GM23338 (cell line): ENCODE measurements around the gene GRM4. TPM values are rescaled to one million over a fixed set of nuclear protein-coding genes. Genes with fewer than 3 reads are reported as not detected.
"Not testable (repeated sequence)": the region's sequence is repeated elsewhere in the genome, so short reads cannot be mapped to it uniquely, and the experiment has no call there.

Source experiments
- ATAC-seq: fragments of 200-7000 bp; cut with Tn5 transposase; 3 replicates; pipeline ENCODE4 v1.9.1; 2020
- DNase-seq: peaks from one replicate; pipeline ENCODE4 v3.0.0-alpha.2; 2015; ENCODE audit warnings: low spot score
- H2AFZ ChIP-seq: fragments of 200-600 bp; sonication (generic); 2 replicates; pipeline ENCODE4 v1.8.0; 2016; ENCODE audit warnings: antibody characterized with exemption, mild to moderate bottlenecking, moderate library complexity
- H3F3A ChIP-seq: fragments of 200-600 bp; sonication (generic); replicated peaks from 2 replicates; pipeline ENCODE4 v1.8.0; 2017; ENCODE audit warnings: antibody characterized with exemption, mixed run types, low read depth
- H3K27ac ChIP-seq: fragments of 200-600 bp; sonication (generic); 2 replicates; pipeline ENCODE4 v1.6.1; 2016; ENCODE audit warnings: low read depth
- H3K27me3 ChIP-seq: fragments of 200-600 bp; sonication (generic); 2 replicates; pipeline ENCODE4 v1.8.0; 2016; ENCODE audit warnings: mild to moderate bottlenecking, mixed run types, moderate library complexity; ENCODE audit not compliant: insufficient read depth
- H3K36me3 ChIP-seq: fragments of 200-600 bp; sonication (generic); 2 replicates; pipeline ENCODE4 v1.8.0; 2016; ENCODE audit warnings: mild to moderate bottlenecking; ENCODE audit not compliant: insufficient read depth
- H3K4me1 ChIP-seq: fragments of 200-600 bp; sonication (generic); 2 replicates; pipeline ENCODE4 v1.8.0; 2016; ENCODE audit warnings: mild to moderate bottlenecking, moderate library complexity; ENCODE audit not compliant: insufficient read depth
- H3K4me2 ChIP-seq: fragments of 200-600 bp; sonication (generic); 2 replicates; pipeline ENCODE4 v1.7.1; 2017; ENCODE audit warnings: mixed run types
- H3K4me3 ChIP-seq: fragments of 200-600 bp; sonication (generic); 2 replicates; pipeline ENCODE4 v1.6.1; 2016; ENCODE audit warnings: mixed run types
- H3K79me2 ChIP-seq: fragments of 200-600 bp; sonication (generic); replicated peaks from 2 replicates; pipeline ENCODE4 v1.8.0; 2017; ENCODE audit warnings: mild to moderate bottlenecking; ENCODE audit not compliant: insufficient read depth
- H3K9me2 ChIP-seq: fragments of 200-600 bp; sonication (generic); 2 replicates; pipeline ENCODE4 v1.8.0; 2017; ENCODE audit not compliant: insufficient read depth
- H4K20me1 ChIP-seq: fragments of 200-600 bp; sonication (generic); replicated peaks from 2 replicates; pipeline ENCODE4 v1.8.0; 2017; ENCODE audit warnings: mild to moderate bottlenecking; ENCODE audit not compliant: insufficient read depth
- H3K27ac Mint-ChIP-seq: 2 replicates; pipeline ENCODE4 v1.8.0; 2020; ENCODE audit warnings: inconsistent platforms, mild to moderate bottlenecking, moderate library complexity, mixed read lengths
- H3K27me3 Mint-ChIP-seq: 3 replicates; pipeline ENCODE4 v1.8.0; 2022; ENCODE audit warnings: low read depth, mild to moderate bottlenecking, moderate library complexity, mixed read lengths, inconsistent platforms; ENCODE audit not compliant: insufficient read depth, poor library complexity
- H3K36me3 Mint-ChIP-seq: 3 replicates; pipeline ENCODE4 v1.8.0; 2021; ENCODE audit warnings: low read depth, mild to moderate bottlenecking, inconsistent platforms, moderate library complexity, mixed read lengths
- H3K4me1 Mint-ChIP-seq: 3 replicates; pipeline ENCODE4 v1.8.0; 2020; ENCODE audit warnings: mild to moderate bottlenecking, inconsistent platforms, mixed read lengths
- H3K4me3 Mint-ChIP-seq: 3 replicates; pipeline ENCODE4 v1.8.0; 2021; ENCODE audit warnings: moderate library complexity, mild to moderate bottlenecking, inconsistent platforms, mixed read lengths
- H3K9me3 Mint-ChIP-seq: 3 replicates; pipeline ENCODE4 v1.8.0; 2020; ENCODE audit warnings: moderate library complexity, mild to moderate bottlenecking, inconsistent platforms, mixed read lengths
- CTCF ChIP-seq, 2 experiments: fragments of 200-600 bp in 1 of 2; sonication (generic) in 1 of 2; conservative IDR thresholded peaks; 2 replicates each; pipeline versions ENCODE4 v1.5.1 to v1.6.1; 2016 to 2017; ENCODE audit warnings: antibody characterized with exemption in 2 of 2, low read depth in 2 of 2, mild to moderate bottlenecking in 2 of 2, moderate library complexity in 1 of 2
- ETS1 ChIP-seq: IDR thresholded peaks from 2 replicates; pipeline ENCODE4 v1.6.1; 2016; ENCODE audit warnings: antibody characterized with exemption
- EZH2phosphoT487 ChIP-seq: fragments of 200-600 bp; sonication (generic); IDR thresholded peaks from one replicate; pipeline ENCODE4 v1.8.1; 2018; ENCODE audit warnings: antibody characterized with exemption; ENCODE audit not compliant: unreplicated experiment
- JUNB ChIP-seq: IDR thresholded peaks from one replicate; pipeline ENCODE4 v1.6.1; 2016; ENCODE audit warnings: antibody characterized with exemption; ENCODE audit not compliant: unreplicated experiment
- POLR2AphosphoS5 ChIP-seq: IDR thresholded peaks from 2 replicates; pipeline ENCODE4 v1.6.1; 2016; ENCODE audit warnings: antibody characterized with exemption, low read depth
- STAT1 ChIP-seq: IDR thresholded peaks from one replicate; pipeline ENCODE4 v1.6.1; 2016; ENCODE audit warnings: antibody characterized with exemption; ENCODE audit not compliant: unreplicated experiment
- ZNF114 ChIP-seq: fragments of 250-450 bp; sonication (Bioruptor Pico); IDR thresholded peaks from 2 replicates; pipeline ENCODE4 v1.5.0; 2020; ENCODE audit warnings: mild to moderate bottlenecking, moderate library complexity
- polyA plus RNA-seq: library from polyadenylated mRNA; unstranded; fragments of >200 nt; fragmentation: Nextera tagmentation; extraction: Ambion mirVana; gene quantifications from 2 replicates; pipeline ENCODE4 v1.2.1, GENCODE V29; 2016
- total RNA-seq: library from RNA; depleted of rRNA; stranded (reverse); fragments of >200 nt; shearing (Covaris generic); gene quantifications from 2 replicates; pipeline ENCODE4 v1.2.3, GENCODE V29; 2014
- TF ChIP-seq, protein P1 (sequence below): fragments of 250-450 bp; sonication (Bioruptor Pico); IDR thresholded peaks from 2 replicates; pipeline ENCODE4 v1.5.0; 2020; ENCODE audit warnings: mild to moderate bottlenecking, moderate library complexity

The GRM4 gene
- total and polyA plus RNA-seq, 2 experiments from 2014 or later = 7.0 to 30.6 TPM

DNA sequence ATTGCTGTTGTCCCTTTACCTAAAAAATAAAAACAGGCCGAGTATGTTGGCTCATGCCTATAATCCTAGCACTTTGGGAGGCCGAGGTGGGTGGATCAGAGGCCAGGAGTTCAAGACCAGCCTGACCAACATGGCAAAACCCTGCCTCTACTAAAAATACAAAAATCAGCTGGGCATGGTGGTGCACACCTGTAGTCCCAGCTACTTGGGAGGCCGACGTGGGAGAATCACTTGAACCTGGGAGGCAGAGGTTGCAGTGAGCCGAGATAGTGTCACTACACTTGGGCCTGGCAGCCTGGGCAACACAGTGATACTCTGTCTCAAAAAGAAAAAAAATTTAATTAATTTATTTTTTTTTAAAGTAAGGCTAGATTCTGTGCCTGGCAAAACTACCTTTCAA is 38.8 kb upstream of the GRM4 start:
- not testable (repeated sequence) for H3K4me2 ChIP-seq, H4K20me1 ChIP-seq, H3K27ac Mint-ChIP-seq, H3K4me3 ChIP-seq, H3K27me3 Mint-ChIP-seq, H3F3A ChIP-seq, ATAC-seq, H3K36me3 ChIP-seq, H3K36me3 Mint-ChIP-seq, H3K9me3 Mint-ChIP-seq, H3K9me2 ChIP-seq, H3K4me1 Mint-ChIP-seq, H3K27me3 ChIP-seq, H3K27ac ChIP-seq, DNase-seq, H3K79me2 ChIP-seq, H3K4me3 Mint-ChIP-seq, H2AFZ ChIP-seq, H3K4me1 ChIP-seq

- no peaks in the 10 kb centered on the region for H3F3A ChIP-seq
- H3K9me2 ChIP-seq = no peaks in the 10 kb centered on the region
- H3K27me3 ChIP-seq = no peaks in the 10 kb centered on the region
- Mint-ChIP-seq H3K27me3 (peaks cover 6% of the 10 kb centered on the region), H3K4me1 (no peaks in the 10 kb centered on the region), H3K9me3 (peaks cover 3% of the 10 kb centered on the region; the same call in 1 of the 3 replicates), H3K27ac (no peak overlapping the region), H3K4me3 (no peak overlapping the region), H3K36me3 (no peaks in the 10 kb centered on the region)
- H3K4me1 ChIP-seq = no peaks in the 10 kb centered on the region
- H3K27ac ChIP-seq = no peak overlapping the region
- DNase-seq = peak; percentile 30
- H3K4me2 ChIP-seq = no peak overlapping the region
- H4K20me1 ChIP-seq = no peaks in the 10 kb centered on the region
- no peak for ATAC-seq
- H3K79me2 ChIP-seq = no peaks in the 10 kb centered on the region
- no peaks in the 10 kb centered on the region for H3K36me3 ChIP-seq
- no peak overlapping the region for H3K4me3 ChIP-seq
- peak overlapping the region; percentile 64; the same call in 1 of the 2 replicates for H2AFZ ChIP-seq
- TF ChIP-seq POLR2AphosphoS5 (no peak), STAT1 (no peak), JUNB (no peak), CTCF (conservative IDR thresholded peaks at IDR 0.05; ENCODE audit: low read depth in 2 of 2) (no peak), ETS1 (no peak), EZH2phosphoT487 (no peak), ZNF114 (CRISPR knock-in tag) (no peak)
- TF ChIP-seq, protein P1, sequence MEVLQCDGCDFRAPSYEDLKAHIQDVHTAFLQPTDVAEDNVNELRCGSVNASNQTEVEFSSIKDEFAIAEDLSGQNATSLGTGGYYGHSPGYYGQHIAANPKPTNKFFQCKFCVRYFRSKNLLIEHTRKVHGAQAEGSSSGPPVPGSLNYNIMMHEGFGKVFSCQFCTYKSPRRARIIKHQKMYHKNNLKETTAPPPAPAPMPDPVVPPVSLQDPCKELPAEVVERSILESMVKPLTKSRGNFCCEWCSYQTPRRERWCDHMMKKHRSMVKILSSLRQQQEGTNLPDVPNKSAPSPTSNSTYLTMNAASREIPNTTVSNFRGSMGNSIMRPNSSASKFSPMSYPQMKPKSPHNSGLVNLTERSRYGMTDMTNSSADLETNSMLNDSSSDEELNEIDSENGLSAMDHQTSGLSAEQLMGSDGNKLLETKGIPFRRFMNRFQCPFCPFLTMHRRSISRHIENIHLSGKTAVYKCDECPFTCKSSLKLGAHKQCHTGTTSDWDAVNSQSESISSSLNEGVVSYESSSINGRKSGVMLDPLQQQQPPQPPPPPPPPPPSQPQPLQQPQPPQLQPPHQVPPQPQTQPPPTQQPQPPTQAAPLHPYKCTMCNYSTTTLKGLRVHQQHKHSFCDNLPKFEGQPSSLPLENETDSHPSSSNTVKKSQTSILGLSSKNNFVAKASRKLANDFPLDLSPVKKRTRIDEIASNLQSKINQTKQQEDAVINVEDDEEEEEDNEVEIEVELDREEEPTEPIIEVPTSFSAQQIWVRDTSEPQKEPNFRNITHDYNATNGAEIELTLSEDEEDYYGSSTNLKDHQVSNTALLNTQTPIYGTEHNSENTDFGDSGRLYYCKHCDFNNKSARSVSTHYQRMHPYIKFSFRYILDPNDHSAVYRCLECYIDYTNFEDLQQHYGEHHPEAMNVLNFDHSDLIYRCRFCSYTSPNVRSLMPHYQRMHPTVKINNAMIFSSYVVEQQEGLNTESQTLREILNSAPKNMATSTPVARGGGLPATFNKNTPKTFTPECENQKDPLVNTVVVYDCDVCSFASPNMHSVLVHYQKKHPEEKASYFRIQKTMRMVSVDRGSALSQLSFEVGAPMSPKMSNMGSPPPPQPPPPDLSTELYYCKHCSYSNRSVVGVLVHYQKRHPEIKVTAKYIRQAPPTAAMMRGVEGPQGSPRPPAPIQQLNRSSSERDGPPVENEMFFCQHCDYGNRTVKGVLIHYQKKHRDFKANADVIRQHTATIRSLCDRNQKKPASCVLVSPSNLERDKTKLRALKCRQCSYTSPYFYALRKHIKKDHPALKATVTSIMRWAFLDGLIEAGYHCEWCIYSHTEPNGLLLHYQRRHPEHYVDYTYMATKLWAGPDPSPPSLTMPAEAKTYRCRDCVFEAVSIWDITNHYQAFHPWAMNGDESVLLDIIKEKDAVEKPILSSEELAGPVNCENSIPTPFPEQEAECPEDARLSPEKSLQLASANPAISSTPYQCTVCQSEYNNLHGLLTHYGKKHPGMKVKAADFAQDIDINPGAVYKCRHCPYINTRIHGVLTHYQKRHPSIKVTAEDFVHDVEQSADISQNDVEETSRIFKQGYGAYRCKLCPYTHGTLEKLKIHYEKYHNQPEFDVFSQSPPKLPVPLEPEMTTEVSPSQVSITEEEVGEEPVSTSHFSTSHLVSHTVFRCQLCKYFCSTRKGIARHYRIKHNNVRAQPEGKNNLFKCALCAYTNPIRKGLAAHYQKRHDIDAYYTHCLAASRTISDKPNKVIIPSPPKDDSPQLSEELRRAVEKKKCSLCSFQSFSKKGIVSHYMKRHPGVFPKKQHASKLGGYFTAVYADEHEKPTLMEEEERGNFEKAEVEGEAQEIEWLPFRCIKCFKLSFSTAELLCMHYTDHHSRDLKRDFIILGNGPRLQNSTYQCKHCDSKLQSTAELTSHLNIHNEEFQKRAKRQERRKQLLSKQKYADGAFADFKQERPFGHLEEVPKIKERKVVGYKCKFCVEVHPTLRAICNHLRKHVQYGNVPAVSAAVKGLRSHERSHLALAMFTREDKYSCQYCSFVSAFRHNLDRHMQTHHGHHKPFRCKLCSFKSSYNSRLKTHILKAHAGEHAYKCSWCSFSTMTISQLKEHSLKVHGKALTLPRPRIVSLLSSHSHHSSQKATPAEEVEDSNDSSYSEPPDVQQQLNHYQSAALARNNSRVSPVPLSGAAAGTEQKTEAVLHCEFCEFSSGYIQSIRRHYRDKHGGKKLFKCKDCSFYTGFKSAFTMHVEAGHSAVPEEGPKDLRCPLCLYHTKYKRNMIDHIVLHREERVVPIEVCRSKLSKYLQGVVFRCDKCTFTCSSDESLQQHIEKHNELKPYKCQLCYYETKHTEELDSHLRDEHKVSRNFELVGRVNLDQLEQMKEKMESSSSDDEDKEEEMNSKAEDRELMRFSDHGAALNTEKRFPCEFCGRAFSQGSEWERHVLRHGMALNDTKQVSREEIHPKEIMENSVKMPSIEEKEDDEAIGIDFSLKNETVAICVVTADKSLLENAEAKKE (CRISPR knock-in tag) = no peak
Observed at GRCh38 chr6:34182751-34183531, 37.1 kb upstream of the GRM4 start.
